Skeletal muscle satellite cell (primary cell): ENCODE data around the gene TAF13.
"Not testable (repeated sequence)": the region's sequence is repeated elsewhere in the genome, so short reads cannot be mapped to it uniquely, and the experiment has no call there.

Experiments used
- H3K27me3 ChIP-seq: 2 replicates; pipeline ENCODE4 v1.7.0; 2013; ENCODE audit warnings: low read length; ENCODE audit not compliant: control insufficient read depth, insufficient read depth
- H3K36me3 ChIP-seq: 2 replicates; pipeline ENCODE4 v1.7.0; 2013; ENCODE audit warnings: mild to moderate bottlenecking, control low read depth, low read length; ENCODE audit not compliant: insufficient read depth
- H3K4me1 ChIP-seq: 2 replicates; pipeline ENCODE4 v1.7.0; 2013; ENCODE audit warnings: low read length; ENCODE audit not compliant: control insufficient read depth, insufficient read depth
- H3K4me2 ChIP-seq: 2 replicates; pipeline ENCODE4 v1.7.0; 2013; ENCODE audit warnings: mild to moderate bottlenecking, low read length
- H3K4me3 ChIP-seq: 2 replicates; pipeline ENCODE4 v1.7.0; 2013; ENCODE audit warnings: low read length
- H3K9ac ChIP-seq: 2 replicates; pipeline ENCODE4 v1.7.0; 2013; ENCODE audit warnings: mild to moderate bottlenecking, low read depth, low read length, moderate library complexity
- H3K9me3 ChIP-seq: replicated peaks from 2 replicates; pipeline ENCODE4 v1.7.0; 2013; ENCODE audit warnings: mild to moderate bottlenecking, control low read depth, low read length

The TAF13 gene

DNA sequence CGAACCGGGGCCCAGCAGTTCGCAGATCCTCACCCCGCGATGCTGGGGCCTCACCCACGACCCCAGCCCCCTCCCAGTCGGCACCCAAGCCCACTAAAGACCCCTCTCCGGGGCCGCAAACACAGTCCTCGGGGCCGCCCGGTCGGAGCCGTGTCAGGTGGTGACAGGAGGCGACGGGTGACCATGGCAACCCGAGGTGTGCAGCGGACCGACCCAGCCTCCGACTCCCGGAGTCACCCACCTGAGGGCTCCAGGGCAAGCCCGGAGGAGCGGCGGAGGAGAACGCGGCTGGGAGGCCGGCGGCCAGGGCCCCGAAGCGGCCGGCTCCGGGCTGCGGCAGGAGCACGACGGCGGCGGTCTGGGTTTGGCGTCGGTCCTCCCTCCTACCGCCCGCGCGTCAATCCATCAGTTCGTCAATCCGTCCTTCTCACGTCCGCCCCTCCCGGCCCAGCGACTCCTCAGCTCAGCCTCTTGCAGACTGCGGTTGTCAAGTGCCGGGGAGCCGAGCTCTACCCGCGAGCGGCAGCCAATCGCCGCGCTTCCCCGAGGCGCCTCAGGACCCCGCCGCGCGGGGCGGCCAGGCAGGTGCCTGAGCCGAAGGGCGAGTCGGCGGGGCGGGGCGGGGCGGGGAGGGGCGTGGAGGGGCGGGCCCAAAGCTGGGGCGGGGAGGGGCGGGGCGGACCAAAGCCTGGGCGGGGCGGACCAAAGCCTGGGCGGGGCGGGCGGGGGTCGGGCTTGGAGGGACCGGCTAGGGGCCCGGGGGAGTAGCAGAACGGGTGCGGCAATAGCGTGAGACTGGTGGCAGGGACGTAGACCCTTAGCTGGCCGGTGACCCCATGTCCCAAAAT lies 34.0 kb downstream of the TAF13 start, which contains the start of gene WDR47:
Gene WDR47, minus strand, starts transcription at position 482 of the 848 bp plus-strand sequence. CDS start 18,590 bp downstream, outside the sequence.
- Histone ChIP-seq H3K9me3 (no peaks in the 10 kb centered on the region), H3K27me3 (no peaks in the 10 kb centered on the region), H3K4me3 (peak within 1 kb of the TSS; percentile 100), H3K4me1 (peaks cover 3% of the 10 kb centered on the region), H3K9ac (peak within 1 kb of the TSS; percentile 98), H3K36me3 (no peaks in the 10 kb centered on the region), H3K4me2 (peak within 1 kb of the TSS; percentile 87)

GRCh38 chr1:109040989-109041620 lies 34.7 kb downstream of the TAF13 start:
- H3K4me3 ChIP-seq, result peak overlapping the region; percentile 100
- peaks cover 3% of the 10 kb centered on the region for H3K4me1 ChIP-seq
- no peaks in the 10 kb centered on the region for H3K9me3 ChIP-seq
- peak overlapping the region; percentile 87 for H3K4me2 ChIP-seq
- H3K27me3 ChIP-seq, result no peaks in the 10 kb centered on the region
- peak overlapping the region; percentile 98 for H3K9ac ChIP-seq
- no peaks in the 10 kb centered on the region for H3K36me3 ChIP-seq

- no peaks in the 10 kb centered on the region for H3K9me3 ChIP-seq
- H3K36me3 ChIP-seq, result no peaks in the 10 kb centered on the region
- peak overlapping the region; percentile 100 for H3K4me3 ChIP-seq
- H3K4me1 ChIP-seq, result peaks cover 3% of the 10 kb centered on the region
- H3K4me2 ChIP-seq, result peak overlapping the region; percentile 87
- peak overlapping the region; percentile 98 for H3K9ac ChIP-seq
- no peaks in the 10 kb centered on the region for H3K27me3 ChIP-seq
Measured at GRCh38 chr1:109040627-109040988, 35.2 kb downstream of the TAF13 start.

- Histone ChIP-seq H3K9me3 (no peaks in the 10 kb centered on the region), H3K27me3 (no peaks in the 10 kb centered on the region), H3K36me3 (no peaks in the 10 kb centered on the region), H3K9ac (no peak overlapping the region), H3K4me2 (no peak overlapping the region), H3K4me3 (no peak overlapping the region), H3K4me1 (no peaks in the 10 kb centered on the region)
Measured at GRCh38 chr1:109034382-109034781, 41.4 kb downstream of the TAF13 start.

DNA sequence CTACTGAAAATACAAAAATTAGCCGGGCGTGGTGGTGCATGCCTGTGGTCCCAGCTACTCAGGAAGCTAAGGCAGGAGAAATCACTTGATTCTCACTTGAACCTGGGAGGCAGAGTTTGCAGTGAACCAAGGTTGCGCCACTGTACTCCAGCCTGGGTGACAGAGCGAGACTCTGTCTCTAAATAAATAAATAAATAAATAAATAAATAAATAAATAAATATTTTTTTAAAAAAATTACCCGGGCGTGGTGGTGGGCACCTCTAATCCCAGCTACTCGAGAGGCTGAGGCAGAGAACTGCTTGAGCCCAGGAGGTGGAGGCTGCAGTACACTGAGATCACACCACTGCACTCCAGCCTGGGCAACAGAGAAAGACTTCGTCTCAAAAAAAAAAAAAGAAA lies 46.3 kb downstream of the TAF13 start:
- not testable (repeated sequence) for H3K4me3 ChIP-seq, H3K9me3 ChIP-seq, H3K36me3 ChIP-seq, H3K4me1 ChIP-seq, H3K27me3 ChIP-seq, H3K4me2 ChIP-seq, H3K9ac ChIP-seq

- Histone ChIP-seq H3K4me2 (no peak overlapping the region), H3K4me3 (no peak overlapping the region), H3K9ac (no peak overlapping the region), H3K36me3 (no peaks in the 10 kb centered on the region), H3K27me3 (no peaks in the 10 kb centered on the region), H3K4me1 (no peaks in the 10 kb centered on the region), H3K9me3 (no peaks in the 10 kb centered on the region)
Measured at GRCh38 chr1:109027841-109028240, 48.0 kb downstream of the TAF13 start.

DNA sequence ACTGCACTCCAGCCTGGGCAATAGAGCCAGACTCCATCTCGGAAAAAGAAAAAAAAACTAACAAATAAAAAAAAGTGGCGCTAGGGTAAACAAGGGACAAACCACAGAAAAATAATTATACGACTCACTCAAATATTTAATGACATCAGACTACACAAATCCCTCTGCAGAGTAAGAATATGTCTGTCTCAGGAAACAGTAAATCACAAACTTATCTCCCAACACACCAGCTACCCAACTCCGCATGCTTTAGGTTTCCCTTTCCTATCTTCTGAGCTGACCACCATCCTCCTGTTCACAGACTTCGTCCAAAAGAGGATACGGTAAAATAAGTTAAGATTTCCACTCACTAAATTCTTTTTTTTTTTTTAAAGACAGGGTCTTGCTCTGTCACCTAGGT lies 50.1 kb downstream of the TAF13 start:
- Histone ChIP-seq H3K27me3 (no peaks in the 10 kb centered on the region), H3K4me3 (no peak overlapping the region), H3K4me1 (no peaks in the 10 kb centered on the region), H3K36me3 (peaks cover 3% of the 10 kb centered on the region), H3K9ac (no peak overlapping the region), H3K9me3 (no peaks in the 10 kb centered on the region), H3K4me2 (no peak overlapping the region)

- Histone ChIP-seq H3K9ac (no peak overlapping the region), H3K4me3 (no peak overlapping the region), H3K9me3 (no peaks in the 10 kb centered on the region), H3K27me3 (no peaks in the 10 kb centered on the region), H3K4me2 (no peak overlapping the region), H3K4me1 (no peaks in the 10 kb centered on the region), H3K36me3 (peaks cover 3% of the 10 kb centered on the region)
Measured at GRCh38 chr1:109024646-109025045, 51.2 kb downstream of the TAF13 start.

GRCh38 chr1:109020693-109021257 lies 55.0 kb downstream of the TAF13 start:
- H3K4me1 ChIP-seq, result no peaks in the 10 kb centered on the region
- H3K9ac ChIP-seq, result no peak overlapping the region

GRCh38 chr1:109017719-109018118 lies 58.1 kb downstream of the TAF13 start:
- not testable (repeated sequence) for H3K9me3 ChIP-seq, H3K27me3 ChIP-seq, H3K4me3 ChIP-seq, H3K9ac ChIP-seq, H3K4me1 ChIP-seq, H3K4me2 ChIP-seq
- H3K36me3 ChIP-seq, result peaks cover 26% of the 10 kb centered on the region

More at GRCh38 chr1:109020693-109021257, 55.0 kb downstream of the TAF13 start:
- no peak overlapping the region for H3K4me3 ChIP-seq
- no peaks in the 10 kb centered on the region for H3K27me3 ChIP-seq
- H3K36me3 ChIP-seq, result peaks cover 16% of the 10 kb centered on the region
- no peaks in the 10 kb centered on the region for H3K9me3 ChIP-seq
- H3K4me2 ChIP-seq, result no peak overlapping the region

DNA sequence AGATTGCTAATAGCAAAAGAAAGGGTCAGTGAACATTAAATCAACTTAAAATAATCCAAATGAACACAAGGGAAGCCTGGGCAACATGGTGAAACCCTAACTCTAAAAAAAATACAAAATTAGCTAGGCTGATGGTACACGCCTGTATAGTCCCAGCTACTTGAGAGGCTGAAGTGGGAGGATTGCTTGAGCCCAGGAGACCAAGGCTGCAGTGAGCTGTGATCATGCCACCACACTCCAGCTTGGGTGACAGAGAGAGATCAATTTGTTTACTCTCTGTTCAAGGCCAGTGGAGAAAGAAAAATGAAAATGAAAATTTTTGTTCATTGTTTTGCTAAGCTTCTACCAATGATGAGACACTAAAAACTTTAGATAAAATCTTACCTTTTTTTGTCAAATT lies 58.7 kb downstream of the TAF13 start:
- no peak overlapping the region for H3K9ac ChIP-seq
- peaks cover 28% of the 10 kb centered on the region for H3K36me3 ChIP-seq
- H3K4me1 ChIP-seq, result no peaks in the 10 kb centered on the region
- H3K4me3 ChIP-seq, result no peak overlapping the region
- H3K27me3 ChIP-seq, result no peaks in the 10 kb centered on the region
- H3K4me2 ChIP-seq, result no peak overlapping the region
- H3K9me3 ChIP-seq, result no peaks in the 10 kb centered on the region
